Stomach smooth muscle (tissue), 2 donors: Measurements from ENCODE around the gene PDE1A.

Experiments
- H3K27ac ChIP-seq: one replicate; pipeline ENCODE4 v1.7.0; 2013; ENCODE audit warnings: mild to moderate bottlenecking, low read length, inconsistent platforms
- H3K27me3 ChIP-seq, 2 donors: one replicate each; pipeline ENCODE4 v1.7.0; 2013; ENCODE audit warnings: low read length in 2 of 2; ENCODE audit not compliant: insufficient read depth in 2 of 2, control insufficient read depth in 1 of 2
- H3K36me3 ChIP-seq, 2 donors: one replicate each; pipeline ENCODE4 v1.7.0; 2013; ENCODE audit warnings: low read length in 2 of 2; ENCODE audit not compliant: control insufficient read depth in 2 of 2, insufficient read depth in 2 of 2
- H3K4me1 ChIP-seq: one replicate; pipeline ENCODE4 v1.7.0; 2013; ENCODE audit warnings: low read length; ENCODE audit not compliant: control insufficient read depth, insufficient read depth
- H3K4me3 ChIP-seq, 2 donors: one replicate each; pipeline ENCODE4 v1.7.0; 2013; ENCODE audit warnings: low read length in 2 of 2
- H3K9ac ChIP-seq, 2 donors: one replicate each; pipeline ENCODE4 v1.7.0; 2013; ENCODE audit warnings: low read length in 2 of 2, mild to moderate bottlenecking in 1 of 2
- H3K9me3 ChIP-seq, 2 donors: one replicate each; pipeline ENCODE4 v1.7.0; 2013; ENCODE audit warnings: low read length in 2 of 2; ENCODE audit not compliant: control insufficient read depth in 2 of 2
- donor health status: healthy.
- donor health status: Pancreatic carcinoma.

Gene PDE1A

GRCh38 chr2:182319556-182320505 lies 107.0 kb downstream of the PDE1A start:
- no peak overlapping the region for H3K27ac ChIP-seq

GRCh38 chr2:182318466-182319220 lies 108.2 kb downstream of the PDE1A start:
- no peak overlapping the region for H3K4me3 ChIP-seq
- no peaks in the 10 kb centered on the region for H3K9me3 ChIP-seq
- H3K36me3 ChIP-seq = no peaks in the 10 kb centered on the region
- H3K9ac ChIP-seq = no peak overlapping the region
- no peaks in the 10 kb centered on the region for H3K4me1 ChIP-seq
- no peaks in the 10 kb centered on the region for H3K27me3 ChIP-seq
- H3K27ac ChIP-seq = no peak overlapping the region

More at GRCh38 chr2:182319556-182320505, 107.0 kb downstream of the PDE1A start:
- H3K4me1 ChIP-seq = no peaks in the 10 kb centered on the region
- H3K9me3 ChIP-seq = no peaks in the 10 kb centered on the region
- H3K27me3 ChIP-seq = no peaks in the 10 kb centered on the region
- H3K36me3 ChIP-seq = no peaks in the 10 kb centered on the region
- H3K4me3 ChIP-seq = no peak overlapping the region
- no peak overlapping the region for H3K9ac ChIP-seq

DNA sequence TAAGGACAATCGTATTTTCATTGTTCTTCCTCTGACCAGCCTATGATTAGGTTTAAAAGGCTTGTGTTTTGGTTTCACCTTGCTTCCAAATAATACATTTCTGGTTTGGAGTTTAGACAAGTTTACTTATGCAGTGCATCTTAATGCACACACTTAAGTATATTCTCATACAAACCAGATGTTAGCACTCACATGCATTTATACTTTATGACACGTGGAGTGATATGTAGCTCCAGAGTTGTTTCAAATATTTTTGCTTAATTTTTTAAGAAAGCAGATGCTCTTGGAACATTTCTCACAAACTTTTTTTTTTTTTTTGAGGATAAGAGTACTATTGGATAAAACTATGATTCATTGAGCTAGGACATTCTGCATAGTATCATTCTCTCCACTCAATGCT lies 109.9 kb downstream of the PDE1A start:
- Histone ChIP-seq H3K4me3 (no peak overlapping the region), H3K27me3 (no peaks in the 10 kb centered on the region), H3K9me3 (no peaks in the 10 kb centered on the region), H3K27ac (no peak overlapping the region), H3K4me1 (no peaks in the 10 kb centered on the region), H3K9ac (no peak overlapping the region), H3K36me3 (no peaks in the 10 kb centered on the region)

DNA sequence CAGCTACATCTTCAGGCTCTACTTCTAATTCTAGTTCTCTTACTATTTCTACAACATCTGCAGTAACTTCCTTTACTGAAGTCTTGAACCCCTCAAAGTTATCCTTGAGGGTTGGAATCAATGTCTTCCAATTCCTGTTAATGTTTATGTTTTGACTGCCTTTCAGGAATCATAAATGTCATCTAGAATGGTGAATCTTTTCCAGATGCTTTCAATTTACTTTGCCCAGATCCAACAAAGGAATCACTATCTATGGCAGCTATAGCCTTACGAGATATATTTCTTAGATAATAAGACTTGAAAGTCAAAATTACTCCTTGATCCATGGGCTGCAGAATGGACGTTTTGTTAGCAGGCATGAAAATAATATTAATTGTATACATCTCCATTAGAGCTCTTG lies 123.9 kb downstream of the PDE1A start:
- Histone ChIP-seq H3K36me3 (no peaks in the 10 kb centered on the region), H3K4me3 (no peak overlapping the region), H3K9ac (no peak overlapping the region), H3K27me3 (no peaks in the 10 kb centered on the region), H3K27ac (no peak overlapping the region), H3K4me1 (no peaks in the 10 kb centered on the region), H3K9me3 (no peaks in the 10 kb centered on the region)

DNA sequence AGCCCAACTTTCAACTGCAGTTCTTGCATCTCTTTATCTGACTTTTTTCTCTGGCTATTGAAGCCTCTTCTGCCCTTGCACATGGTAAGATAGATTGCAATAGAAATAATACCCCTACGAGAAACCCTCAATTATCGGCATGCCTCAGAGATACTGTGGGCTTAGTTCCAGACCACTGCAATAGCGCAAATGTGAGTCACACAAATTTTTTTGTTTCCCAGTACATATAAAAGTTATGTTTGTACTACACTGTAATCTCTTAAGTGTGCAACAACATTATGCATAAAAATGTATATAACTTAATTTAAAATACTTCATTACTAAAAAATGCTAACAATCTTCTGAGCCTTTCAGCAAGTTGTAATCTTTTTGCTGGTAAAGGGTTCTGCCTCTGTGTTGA lies 124.7 kb downstream of the PDE1A start:
- Histone ChIP-seq H3K9ac (no peak overlapping the region), H3K27ac (no peak overlapping the region), H3K9me3 (no peaks in the 10 kb centered on the region), H3K36me3 (no peaks in the 10 kb centered on the region), H3K27me3 (no peaks in the 10 kb centered on the region), H3K4me1 (no peaks in the 10 kb centered on the region), H3K4me3 (no peak overlapping the region)

DNA sequence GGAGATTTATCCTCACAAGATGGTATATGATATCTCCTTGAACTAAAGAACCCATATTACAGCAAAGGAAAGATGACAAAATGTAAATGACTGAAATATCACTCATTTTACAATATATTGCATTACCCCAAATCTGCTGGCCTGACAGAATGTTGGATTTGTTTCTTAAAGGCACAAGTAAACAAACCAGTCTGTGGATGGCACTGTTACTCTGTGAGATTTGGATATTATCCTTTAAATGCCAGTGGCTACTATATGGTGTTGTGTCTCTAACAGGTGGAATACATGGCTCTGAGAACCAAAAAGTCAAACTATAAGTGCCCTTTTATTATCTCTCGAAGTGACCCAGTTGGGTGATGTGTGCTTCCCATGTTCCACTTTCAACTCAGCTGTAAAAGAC lies 125.7 kb downstream of the PDE1A start:
- H3K9ac ChIP-seq = no peak overlapping the region
- no peak overlapping the region for H3K4me3 ChIP-seq
- H3K27ac ChIP-seq = no peak overlapping the region
- H3K4me1 ChIP-seq = no peaks in the 10 kb centered on the region
- H3K9me3 ChIP-seq = no peaks in the 10 kb centered on the region
- H3K36me3 ChIP-seq = no peaks in the 10 kb centered on the region
- H3K27me3 ChIP-seq = no peaks in the 10 kb centered on the region

DNA sequence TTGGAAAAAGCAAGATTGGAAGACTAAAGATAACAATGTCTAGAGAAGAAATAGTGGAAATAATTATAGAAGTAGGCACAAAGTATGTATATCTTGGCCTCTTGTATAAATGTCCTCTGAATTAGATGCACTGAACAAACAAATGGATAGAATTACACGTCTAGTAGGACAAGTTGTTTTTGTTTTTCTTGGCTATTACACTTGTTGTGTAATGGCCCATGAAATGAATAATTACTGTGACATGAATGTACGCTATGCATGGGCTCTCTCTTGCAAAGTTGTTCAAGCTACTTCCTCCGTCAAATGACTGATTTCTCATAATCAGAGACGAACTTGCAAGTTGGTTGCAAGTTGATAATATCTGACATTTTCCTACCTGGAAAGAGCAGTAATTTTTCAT lies 126.2 kb downstream of the PDE1A start:
- no peak overlapping the region for H3K27ac ChIP-seq
- no peaks in the 10 kb centered on the region for H3K27me3 ChIP-seq
- no peaks in the 10 kb centered on the region for H3K36me3 ChIP-seq
- H3K4me1 ChIP-seq = no peaks in the 10 kb centered on the region
- H3K4me3 ChIP-seq = no peak overlapping the region
- H3K9ac ChIP-seq = no peak overlapping the region
- H3K9me3 ChIP-seq = no peaks in the 10 kb centered on the region

DNA sequence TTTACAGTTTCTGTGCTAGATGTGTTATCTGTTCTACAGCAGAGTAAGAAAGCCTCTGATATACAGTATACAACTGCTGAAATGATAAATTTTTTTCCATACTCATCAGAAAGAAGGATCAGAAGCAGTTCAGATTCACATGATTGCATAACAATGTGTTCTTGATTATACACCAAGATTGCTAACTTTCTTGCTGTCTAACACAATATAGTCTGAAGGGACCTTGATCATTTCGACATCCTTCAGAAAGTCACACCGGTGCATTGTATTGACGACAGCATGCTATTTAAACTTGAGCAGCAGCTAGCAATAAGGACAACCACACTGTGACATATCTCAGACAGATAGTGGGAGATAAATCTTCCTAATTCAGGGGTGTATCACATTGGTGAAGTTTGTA lies 127.2 kb downstream of the PDE1A start:
- H3K27me3 ChIP-seq = no peaks in the 10 kb centered on the region
- no peak overlapping the region for H3K27ac ChIP-seq
- H3K9ac ChIP-seq = no peak overlapping the region

GRCh38 chr2:182298456-182298855 lies 128.4 kb downstream of the PDE1A start:
- no peak overlapping the region for H3K9ac ChIP-seq
- H3K27me3 ChIP-seq = no peaks in the 10 kb centered on the region
- H3K4me1 ChIP-seq = no peaks in the 10 kb centered on the region

More for the DNA sequence above, 127.2 kb downstream of the PDE1A start:
- no peak overlapping the region for H3K4me3 ChIP-seq
- H3K4me1 ChIP-seq = no peaks in the 10 kb centered on the region
- no peaks in the 10 kb centered on the region for H3K9me3 ChIP-seq
- H3K36me3 ChIP-seq = no peaks in the 10 kb centered on the region

GRCh38 chr2:182291296-182291695 lies 135.5 kb downstream of the PDE1A start:
- Histone ChIP-seq H3K9ac (no peak overlapping the region), H3K27me3 (no peaks in the 10 kb centered on the region), H3K36me3 (no peaks in the 10 kb centered on the region), H3K9me3 (no peaks in the 10 kb centered on the region), H3K4me1 (no peaks in the 10 kb centered on the region), H3K4me3 (no peak overlapping the region), H3K27ac (no peak overlapping the region)

More at GRCh38 chr2:182298456-182298855, 128.4 kb downstream of the PDE1A start:
- Histone ChIP-seq H3K9me3 (no peaks in the 10 kb centered on the region), H3K27ac (no peak overlapping the region), H3K4me3 (no peak overlapping the region), H3K36me3 (no peaks in the 10 kb centered on the region)
